Measurements from ENCODE around the gene RPL10A. TPM values are rescaled to one million over a fixed set of nuclear protein-coding genes. Genes with fewer than 3 reads are reported as not detected.
"Not testable (repeated sequence)": the region's sequence is repeated elsewhere in the genome, so short reads cannot be mapped to it uniquely, and the experiment has no call there.

RPL10A gene
- total RNA-seq, 1 experiment from 2014 or later = 828 TPM

- TF ChIP-seq CTCF (IDR thresholded peaks at IDR 0.05; ENCODE audit: unreplicated experiment) = no peak
- Mint-ChIP-seq H3K36me3 (ENCODE audit: insufficient read depth, unreplicated experiment) (no peaks in the 10 kb centered on the region), H3K4me1 (ENCODE audit: low read depth, unreplicated experiment) (no peaks in the 10 kb centered on the region), H3K27me3 (ENCODE audit: unreplicated experiment) (no peaks in the 10 kb centered on the region), H3K27ac (ENCODE audit: unreplicated experiment) (no peak overlapping the region), H3K4me3 (ENCODE audit: low read depth, unreplicated experiment) (no peak overlapping the region), H3K9me3 (ENCODE audit: low read depth, unreplicated experiment) (no peaks in the 10 kb centered on the region)
- CTCF ChIA-PET = interaction anchor here (0.6 to 1.8 kb wide), 4 partner anchors 13 to 1217 kb away, joined by 3 to 5 read pairs (median 4); no protein-coding TSS in a partner anchor
- no peak for DNase-seq
- BruUV-seq (replicated peaks) = no TSS peak
- intact Hi-C loops (cut with micrococcal nuclease; ENCODE audit: unreplicated experiment) = no loop called here
Measured at GRCh38 chr6:35436071-35436857, 31.9 kb upstream of the RPL10A start.

GRCh38 chr6:35438378-35439065 lies 29.7 kb upstream of the RPL10A start:
- not testable (repeated sequence) for BruUV-seq (replicated peaks); H3K36me3 Mint-ChIP-seq (ENCODE audit: insufficient read depth, unreplicated experiment)

GRCh38 chr6:35439308-35439707 lies 28.9 kb upstream of the RPL10A start:
- no peak overlapping the region for H3K4me3 Mint-ChIP-seq (ENCODE audit: low read depth, unreplicated experiment)
- intact Hi-C loops (cut with micrococcal nuclease; ENCODE audit: unreplicated experiment) = no loop called here
- no peaks in the 10 kb centered on the region for H3K27me3 Mint-ChIP-seq (ENCODE audit: unreplicated experiment)
- H3K36me3 Mint-ChIP-seq (ENCODE audit: insufficient read depth, unreplicated experiment) = no peaks in the 10 kb centered on the region
- BruUV-seq (replicated peaks) = no TSS peak
- DNase-seq = no peak
- H3K27ac Mint-ChIP-seq (ENCODE audit: unreplicated experiment) = no peak overlapping the region
- H3K9me3 Mint-ChIP-seq (ENCODE audit: low read depth, unreplicated experiment) = no peaks in the 10 kb centered on the region
- no peaks in the 10 kb centered on the region for H3K4me1 Mint-ChIP-seq (ENCODE audit: low read depth, unreplicated experiment)
- TF ChIP-seq CTCF (IDR thresholded peaks at IDR 0.05; ENCODE audit: unreplicated experiment) = no peak
- CTCF ChIA-PET = interaction anchor here (0.6 kb wide), 1 partner anchor 938 kb away, joined by 3 read pairs; no protein-coding TSS in a partner anchor

More at GRCh38 chr6:35438378-35439065, 29.7 kb upstream of the RPL10A start:
- H3K9me3 Mint-ChIP-seq (ENCODE audit: low read depth, unreplicated experiment); intact Hi-C loops (cut with micrococcal nuclease; ENCODE audit: unreplicated experiment); DNase-seq; H3K4me3 Mint-ChIP-seq (ENCODE audit: low read depth, unreplicated experiment); H3K27me3 Mint-ChIP-seq (ENCODE audit: unreplicated experiment); H3K4me1 Mint-ChIP-seq (ENCODE audit: low read depth, unreplicated experiment); H3K27ac Mint-ChIP-seq (ENCODE audit: unreplicated experiment): not testable (repeated sequence)
- CTCF ChIA-PET = interaction anchor here (0.6 to 0.7 kb wide), 2 partner anchors 149 to 937 kb away, joined by 3 to 7 read pairs; no protein-coding TSS in a partner anchor

- no TSS peak for BruUV-seq (replicated peaks)
- TF ChIP-seq CTCF (IDR thresholded peaks at IDR 0.05; ENCODE audit: unreplicated experiment) = no peak
- DNase-seq = no peak
- CTCF ChIA-PET = interaction anchor here (0.7 kb wide), 1 partner anchor 117 kb away, joined by 3 read pairs; no protein-coding TSS in a partner anchor
- no peak overlapping the region for H3K4me3 Mint-ChIP-seq (ENCODE audit: low read depth, unreplicated experiment)
- no peaks in the 10 kb centered on the region for H3K4me1 Mint-ChIP-seq (ENCODE audit: low read depth, unreplicated experiment)
- H3K27me3 Mint-ChIP-seq (ENCODE audit: unreplicated experiment) = no peaks in the 10 kb centered on the region
- no peak overlapping the region for H3K27ac Mint-ChIP-seq (ENCODE audit: unreplicated experiment)
- H3K36me3 Mint-ChIP-seq (ENCODE audit: insufficient read depth, unreplicated experiment) = no peaks in the 10 kb centered on the region
- no peaks in the 10 kb centered on the region for H3K9me3 Mint-ChIP-seq (ENCODE audit: low read depth, unreplicated experiment)
- intact Hi-C loops (cut with micrococcal nuclease; ENCODE audit: unreplicated experiment) = no loop called here
Measured at GRCh38 chr6:35441205-35441604, 27.0 kb upstream of the RPL10A start.

All from Calu3 (cell line).